ENCODE measurements around the gene CLASP1.

DNA sequence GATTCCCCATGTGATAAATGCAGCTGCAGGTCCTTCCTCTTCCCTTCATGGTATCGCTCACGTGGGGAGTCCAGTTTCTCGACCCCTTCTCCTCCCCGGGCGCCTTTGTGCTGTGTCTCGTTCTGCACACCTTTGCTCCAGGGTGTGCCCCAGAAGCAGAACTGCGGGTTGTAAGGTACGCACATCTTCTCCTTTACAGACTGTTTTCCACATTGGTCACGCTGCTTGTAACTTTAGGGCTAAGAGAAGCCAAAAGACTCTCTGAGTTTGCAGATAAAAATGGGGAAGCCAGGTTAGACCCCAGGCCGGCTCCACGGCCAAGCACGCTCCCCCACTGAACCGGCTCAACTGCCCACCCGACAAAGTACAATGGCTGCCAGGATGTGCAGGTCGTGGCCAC is 318.3 kb downstream of the CLASP1 start:
- TF ChIP-seq, protein P1, sequence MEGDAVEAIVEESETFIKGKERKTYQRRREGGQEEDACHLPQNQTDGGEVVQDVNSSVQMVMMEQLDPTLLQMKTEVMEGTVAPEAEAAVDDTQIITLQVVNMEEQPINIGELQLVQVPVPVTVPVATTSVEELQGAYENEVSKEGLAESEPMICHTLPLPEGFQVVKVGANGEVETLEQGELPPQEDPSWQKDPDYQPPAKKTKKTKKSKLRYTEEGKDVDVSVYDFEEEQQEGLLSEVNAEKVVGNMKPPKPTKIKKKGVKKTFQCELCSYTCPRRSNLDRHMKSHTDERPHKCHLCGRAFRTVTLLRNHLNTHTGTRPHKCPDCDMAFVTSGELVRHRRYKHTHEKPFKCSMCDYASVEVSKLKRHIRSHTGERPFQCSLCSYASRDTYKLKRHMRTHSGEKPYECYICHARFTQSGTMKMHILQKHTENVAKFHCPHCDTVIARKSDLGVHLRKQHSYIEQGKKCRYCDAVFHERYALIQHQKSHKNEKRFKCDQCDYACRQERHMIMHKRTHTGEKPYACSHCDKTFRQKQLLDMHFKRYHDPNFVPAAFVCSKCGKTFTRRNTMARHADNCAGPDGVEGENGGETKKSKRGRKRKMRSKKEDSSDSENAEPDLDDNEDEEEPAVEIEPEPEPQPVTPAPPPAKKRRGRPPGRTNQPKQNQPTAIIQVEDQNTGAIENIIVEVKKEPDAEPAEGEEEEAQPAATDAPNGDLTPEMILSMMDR (IDR thresholded peaks at IDR 0.05) = no peak
- no peak for TF ChIP-seq POLR2A (IDR thresholded peaks at IDR 0.05)
